Esophagus squamous epithelium (tissue), 4 donors: ENCODE data around the gene OR10G3.

Source experiments
- CTCF ChIP-seq, 6 experiments: fragments of 450-650 bp in 4 of 6; fragments of 200-600 bp in 2 of 6; sonication (generic) in 2 of 6; IDR thresholded peaks; one replicate each; pipeline ENCODE4 v1.5.1; 2016 to 2019; ENCODE audit warnings: antibody characterized with exemption in 6 of 6, mild to moderate bottlenecking in 4 of 6, moderate library complexity in 4 of 6
- POLR2A ChIP-seq, 4 donors: fragments of 450-650 bp; IDR thresholded peaks; one replicate each; pipeline ENCODE4 v1.6.1; 2017; ENCODE audit warnings: antibody characterized with exemption in 4 of 4, mild to moderate bottlenecking in 4 of 4, moderate library complexity in 3 of 4

GRCh38 chr14:21520767-21521166 lies 59.1 kb downstream of the OR10G3 start:
- TF ChIP-seq CTCF (IDR thresholded peaks at IDR 0.05) (no peak), POLR2A (IDR thresholded peaks at IDR 0.05) (no peak)
